ENCODE results near the gene ATMIN. TPM values are rescaled to one million over a fixed set of nuclear protein-coding genes. Genes with fewer than 3 reads are reported as not detected.

Gene ATMIN, protein sequence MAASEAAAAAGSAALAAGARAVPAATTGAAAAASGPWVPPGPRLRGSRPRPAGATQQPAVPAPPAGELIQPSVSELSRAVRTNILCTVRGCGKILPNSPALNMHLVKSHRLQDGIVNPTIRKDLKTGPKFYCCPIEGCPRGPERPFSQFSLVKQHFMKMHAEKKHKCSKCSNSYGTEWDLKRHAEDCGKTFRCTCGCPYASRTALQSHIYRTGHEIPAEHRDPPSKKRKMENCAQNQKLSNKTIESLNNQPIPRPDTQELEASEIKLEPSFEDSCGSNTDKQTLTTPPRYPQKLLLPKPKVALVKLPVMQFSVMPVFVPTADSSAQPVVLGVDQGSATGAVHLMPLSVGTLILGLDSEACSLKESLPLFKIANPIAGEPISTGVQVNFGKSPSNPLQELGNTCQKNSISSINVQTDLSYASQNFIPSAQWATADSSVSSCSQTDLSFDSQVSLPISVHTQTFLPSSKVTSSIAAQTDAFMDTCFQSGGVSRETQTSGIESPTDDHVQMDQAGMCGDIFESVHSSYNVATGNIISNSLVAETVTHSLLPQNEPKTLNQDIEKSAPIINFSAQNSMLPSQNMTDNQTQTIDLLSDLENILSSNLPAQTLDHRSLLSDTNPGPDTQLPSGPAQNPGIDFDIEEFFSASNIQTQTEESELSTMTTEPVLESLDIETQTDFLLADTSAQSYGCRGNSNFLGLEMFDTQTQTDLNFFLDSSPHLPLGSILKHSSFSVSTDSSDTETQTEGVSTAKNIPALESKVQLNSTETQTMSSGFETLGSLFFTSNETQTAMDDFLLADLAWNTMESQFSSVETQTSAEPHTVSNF
- polyA plus RNA-seq (ENCODE audit: insufficient read length): 28.2 TPM

DNA sequence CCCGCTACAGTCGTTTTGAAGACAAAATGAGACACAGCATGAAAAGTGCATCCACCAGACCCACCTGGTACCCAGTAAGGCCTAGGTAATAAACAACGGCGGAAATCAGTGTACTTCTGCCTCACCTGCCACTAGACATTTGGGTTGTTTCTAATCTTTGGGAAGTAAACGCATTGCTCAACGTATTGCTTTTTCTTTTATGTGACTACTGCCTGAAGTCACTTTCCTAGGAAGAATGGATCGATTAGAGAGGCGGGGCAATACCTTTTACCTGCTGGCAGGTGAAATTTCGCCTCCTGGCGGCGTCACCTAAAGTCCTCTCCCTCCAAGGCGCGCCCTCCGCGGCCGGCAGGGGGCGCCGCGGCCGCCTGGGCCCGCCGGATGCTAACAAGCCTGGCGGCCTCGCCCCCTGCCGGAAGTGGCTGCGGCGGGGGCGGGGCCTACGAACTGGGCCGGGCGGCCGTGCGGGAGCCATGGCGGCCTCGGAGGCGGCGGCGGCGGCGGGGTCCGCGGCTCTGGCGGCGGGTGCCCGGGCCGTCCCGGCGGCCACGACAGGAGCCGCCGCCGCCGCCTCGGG, at the start of gene ATMIN:
Gene ATMIN (plus strand): TSS at position 445 of the 577 bp plus-strand sequence. CDS start 29 bp downstream, at position 474.
- DNase-seq (ENCODE audit: low read depth): peak; percentile 53

DNA sequence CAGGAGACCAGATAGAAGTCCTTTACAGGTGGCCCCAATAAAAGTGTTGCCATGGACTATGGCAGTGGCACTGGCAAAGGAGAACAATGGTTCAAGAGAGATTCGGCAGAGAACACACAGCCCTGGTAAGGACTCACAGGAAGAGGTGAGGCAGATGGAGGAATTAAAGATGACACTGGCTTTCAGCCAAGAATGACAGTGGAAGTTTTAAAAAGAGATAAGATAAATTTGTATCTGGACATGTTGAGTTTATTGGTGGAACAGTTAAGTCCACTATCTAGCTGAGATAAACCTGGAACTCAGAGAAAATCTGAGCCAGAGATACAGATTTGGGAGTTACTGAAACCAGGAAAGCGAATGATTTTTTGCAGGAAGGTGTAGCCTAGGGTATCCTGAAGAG, 49.1 kb upstream of the ATMIN start:
- no peak for DNase-seq (ENCODE audit: low read depth)

DNA sequence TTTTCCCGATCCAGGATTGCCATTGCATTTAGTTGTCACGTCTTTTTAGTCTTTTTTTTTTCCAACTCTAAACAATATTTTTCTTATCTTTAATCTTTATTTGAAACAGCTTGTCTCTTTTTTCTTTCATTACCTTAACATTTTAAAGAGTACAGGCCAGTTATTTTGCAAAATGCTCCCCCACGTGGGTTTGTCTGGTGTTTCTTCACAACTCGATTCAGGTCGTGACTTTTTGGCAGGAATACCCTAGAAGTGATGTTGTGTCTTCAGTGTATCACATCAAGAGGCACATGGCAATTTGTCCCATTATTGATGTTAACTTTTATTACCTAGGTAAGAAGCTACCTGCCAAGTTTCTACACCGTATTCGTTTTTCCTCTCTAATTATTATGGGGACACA, 46.9 kb upstream of the ATMIN start:
- DNase-seq (ENCODE audit: low read depth): no peak

DNA sequence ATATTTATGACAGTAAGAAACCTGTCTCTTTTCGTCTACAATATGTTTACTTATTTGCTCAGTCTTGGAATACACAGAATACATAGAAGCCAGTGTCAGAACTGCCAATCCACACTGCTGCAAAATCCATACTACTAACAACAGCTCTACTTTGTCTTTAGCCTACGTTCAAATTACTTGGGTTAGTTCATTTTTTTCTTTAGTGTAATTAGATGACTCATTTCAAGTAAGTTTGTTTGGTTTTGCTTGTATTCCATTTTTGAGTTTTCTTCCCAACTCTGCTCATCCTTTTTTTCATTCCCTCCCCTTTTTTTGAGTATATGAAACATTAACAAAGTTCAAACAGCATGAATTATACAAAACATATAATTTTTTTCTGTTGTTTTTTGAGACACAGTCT, 45.8 kb upstream of the ATMIN start:
- no peak for DNase-seq (ENCODE audit: low read depth)

DNA sequence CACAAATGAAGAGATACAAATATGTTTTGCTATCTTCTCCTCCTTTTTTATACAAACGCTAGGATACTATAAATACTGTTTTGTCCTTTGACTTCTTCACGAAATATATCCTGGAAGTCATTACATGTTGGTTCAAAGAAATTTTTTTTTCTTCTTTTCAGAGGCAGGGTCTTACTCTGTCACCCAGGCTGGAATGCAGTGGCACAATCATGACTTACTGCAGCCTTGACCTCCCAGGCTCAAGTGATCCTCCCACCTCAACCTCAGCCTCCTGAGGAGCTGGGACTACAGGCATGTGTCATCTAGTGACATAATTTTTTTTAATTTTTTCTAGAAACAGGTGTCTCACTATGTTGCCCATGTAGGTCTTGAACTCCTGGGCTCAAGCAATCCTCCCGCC, 45.1 kb upstream of the ATMIN start:
- DNase-seq (ENCODE audit: low read depth): no peak

DNA sequence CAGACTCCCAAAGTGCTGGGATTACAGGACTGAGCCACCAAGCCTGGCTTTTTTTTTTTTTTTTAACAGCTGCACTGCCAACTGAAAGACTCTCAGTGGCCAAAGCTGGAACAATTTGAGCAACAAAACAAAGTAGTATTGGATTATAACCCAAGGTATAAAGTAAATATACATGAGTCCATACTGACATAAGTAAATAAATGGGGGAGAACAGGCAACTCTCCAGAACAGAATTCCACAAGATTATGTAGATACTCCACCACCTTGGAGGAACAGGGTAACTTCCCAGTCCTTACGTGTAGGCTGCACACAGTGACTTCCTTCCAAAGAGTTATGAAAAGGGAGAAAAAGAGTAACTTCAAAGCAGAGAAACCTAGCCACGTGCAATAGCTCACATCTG, 44.7 kb upstream of the ATMIN start:
- no peak for DNase-seq (ENCODE audit: low read depth)

DNA sequence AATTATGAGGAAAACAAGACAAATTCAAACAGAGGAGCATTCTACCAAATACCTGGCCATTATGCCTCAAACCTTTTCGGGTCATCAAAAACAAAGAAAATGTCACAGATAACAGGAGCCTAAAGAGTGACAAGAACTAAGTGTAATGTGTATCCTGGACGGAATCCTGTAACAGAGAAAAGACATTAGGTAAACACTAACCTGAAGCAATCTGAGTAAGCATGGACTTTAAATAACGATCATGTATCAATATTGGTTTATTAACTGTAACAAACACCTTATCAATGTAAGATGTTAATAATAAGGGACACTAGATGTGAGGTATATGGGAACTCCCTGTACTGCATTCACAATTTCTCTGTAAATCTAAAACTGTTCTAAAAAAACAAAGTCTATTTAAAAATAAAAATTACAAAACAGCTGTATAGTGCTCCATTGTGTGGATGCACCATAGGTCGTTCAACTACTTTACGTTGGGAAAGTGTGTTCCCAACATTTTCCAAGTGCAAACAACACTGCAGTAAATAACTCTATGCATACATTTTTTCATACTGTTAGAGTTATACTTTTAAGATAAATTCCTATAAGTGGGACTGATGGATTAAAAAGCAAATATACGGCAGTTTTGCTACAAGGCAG, 43.7 kb upstream of the ATMIN start:
- no peak for DNase-seq (ENCODE audit: low read depth)

DNA sequence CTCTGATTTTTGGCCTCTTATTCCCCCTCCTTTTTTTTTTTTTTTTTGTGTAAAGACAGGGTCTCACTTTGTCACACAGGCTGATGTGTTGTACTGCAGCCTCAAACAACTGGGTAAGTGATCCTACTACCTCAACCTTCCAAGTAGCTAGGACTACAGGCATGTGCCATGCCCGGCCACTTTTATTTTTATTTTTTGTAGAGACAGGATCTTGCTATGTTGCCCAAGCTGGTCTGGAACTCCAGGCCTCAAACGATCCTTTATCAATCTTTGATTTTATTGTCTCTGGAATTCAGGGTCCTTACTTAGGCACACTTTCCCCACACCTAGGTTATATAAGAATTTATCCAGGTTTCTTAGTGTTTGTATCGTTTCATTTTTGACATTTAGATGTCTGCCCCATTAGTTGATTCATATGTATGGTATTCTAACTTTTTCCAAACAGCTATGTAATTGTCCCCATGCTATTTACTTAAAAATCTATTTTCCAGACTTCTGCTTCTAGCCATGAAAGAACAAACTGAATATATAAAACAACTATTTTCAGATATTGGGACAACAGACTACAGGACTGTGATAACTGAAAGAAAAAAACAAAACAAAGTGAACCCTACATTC, 42.9 kb upstream of the ATMIN start:
- DNase-seq (ENCODE audit: low read depth): no peak

DNA sequence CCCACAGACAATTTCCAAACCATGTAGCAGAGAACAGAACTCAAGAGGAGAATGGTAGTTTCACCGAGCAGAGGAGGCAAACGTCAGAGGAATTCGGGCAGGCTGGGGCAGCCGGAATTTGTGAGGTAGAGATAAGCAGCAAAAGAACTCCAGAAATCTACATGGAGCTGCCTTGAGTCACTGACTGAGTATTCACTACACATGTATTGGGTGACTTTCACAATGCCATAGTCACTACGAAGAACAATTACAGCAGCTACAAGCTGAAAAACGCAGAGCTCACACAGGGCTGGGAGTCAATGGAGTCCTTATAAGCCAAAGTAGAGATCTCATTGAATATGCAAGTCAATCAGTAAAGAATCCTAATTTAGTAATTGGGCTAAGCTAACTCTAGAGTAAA, 42.3 kb upstream of the ATMIN start:
- no peak for DNase-seq (ENCODE audit: low read depth)

DNA sequence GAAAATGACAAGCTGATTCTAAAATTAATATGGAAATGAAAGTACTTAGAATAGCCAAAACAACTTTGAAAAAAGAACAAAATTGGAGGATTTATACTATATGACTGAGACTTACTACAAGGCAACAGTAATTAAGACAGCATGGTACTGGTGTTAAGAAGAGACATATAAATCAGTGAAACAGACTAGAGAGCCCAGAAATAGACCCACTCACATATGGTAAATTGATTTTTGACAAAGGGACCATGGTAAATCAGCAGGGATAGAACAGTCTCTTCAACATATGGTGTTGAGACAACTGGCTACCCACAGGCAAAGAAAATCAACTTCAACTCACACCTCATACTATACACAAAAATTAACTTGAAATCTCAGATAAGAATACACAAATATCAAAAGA, 41.8 kb upstream of the ATMIN start:
- DNase-seq (ENCODE audit: low read depth): no peak

DNA sequence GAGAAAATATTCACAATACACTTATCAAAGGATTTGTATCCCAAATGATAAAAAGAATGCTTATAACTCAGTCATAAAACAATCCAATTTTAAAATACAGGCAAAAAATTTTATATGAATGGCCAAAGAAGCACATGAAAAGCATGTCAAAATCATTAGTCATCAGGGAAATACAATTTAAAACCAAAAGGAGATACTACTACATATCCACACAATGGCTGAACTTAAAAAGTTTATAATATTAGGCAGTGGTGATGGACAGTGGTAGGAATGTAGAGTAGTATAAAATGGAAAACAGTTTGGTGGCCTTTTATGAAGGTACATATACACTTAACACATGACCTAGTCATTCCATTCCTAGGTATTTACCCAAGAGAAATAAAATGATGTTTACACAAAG, 41.2 kb upstream of the ATMIN start:
- DNase-seq (ENCODE audit: low read depth): no peak

DNA sequence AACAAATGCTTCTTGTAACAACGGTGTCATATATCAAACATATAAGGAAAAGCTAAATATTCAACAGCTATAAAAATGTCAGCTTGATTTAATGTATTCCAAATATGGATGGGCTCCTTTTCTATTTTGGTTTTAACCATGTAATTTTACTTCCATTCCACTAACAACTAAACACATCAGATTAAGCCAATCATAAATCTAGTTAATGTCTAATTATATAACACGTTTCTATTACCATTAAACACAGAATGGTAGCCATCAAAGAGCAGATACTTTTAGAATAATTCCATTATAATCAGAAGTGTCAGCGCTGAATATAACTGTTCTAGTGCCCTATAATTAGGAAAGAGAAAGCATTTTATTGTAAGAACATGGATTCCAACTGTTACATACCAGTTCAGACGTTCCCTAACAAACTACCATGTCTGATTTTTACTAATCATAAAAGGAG, 38.9 kb upstream of the ATMIN start:
- no peak for DNase-seq (ENCODE audit: low read depth)

DNA sequence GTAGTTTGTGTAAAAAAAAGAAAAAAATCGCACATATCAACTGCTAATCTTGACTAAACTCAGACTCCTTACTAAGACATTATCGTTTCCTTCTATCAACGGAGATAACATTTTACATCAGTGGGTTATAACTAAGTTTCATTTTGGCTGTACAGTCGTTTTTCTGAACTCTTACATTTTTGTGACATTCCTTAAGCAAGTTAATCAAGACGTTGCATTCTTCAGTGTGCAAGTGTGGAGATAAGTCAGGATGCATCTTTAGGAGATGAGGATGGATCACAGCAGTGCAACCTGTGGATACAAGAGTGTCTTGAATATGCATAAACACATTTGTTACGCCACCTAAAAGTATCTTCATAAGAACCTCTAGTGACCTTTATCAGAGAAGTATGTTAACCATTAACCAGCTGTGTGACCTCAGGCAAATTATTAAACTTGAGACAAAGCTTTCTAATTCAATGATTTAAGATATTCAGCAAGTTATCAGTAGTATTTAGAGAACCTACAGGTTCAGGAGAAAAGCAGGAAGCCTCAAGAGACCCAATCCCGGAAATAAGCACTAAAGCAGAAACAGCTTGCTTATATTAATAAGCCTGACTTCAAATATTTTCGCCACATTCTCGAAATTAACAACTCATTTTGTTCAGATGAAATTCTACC, 38.4 kb upstream of the ATMIN start:
- DNase-seq (ENCODE audit: low read depth): no peak

DNA sequence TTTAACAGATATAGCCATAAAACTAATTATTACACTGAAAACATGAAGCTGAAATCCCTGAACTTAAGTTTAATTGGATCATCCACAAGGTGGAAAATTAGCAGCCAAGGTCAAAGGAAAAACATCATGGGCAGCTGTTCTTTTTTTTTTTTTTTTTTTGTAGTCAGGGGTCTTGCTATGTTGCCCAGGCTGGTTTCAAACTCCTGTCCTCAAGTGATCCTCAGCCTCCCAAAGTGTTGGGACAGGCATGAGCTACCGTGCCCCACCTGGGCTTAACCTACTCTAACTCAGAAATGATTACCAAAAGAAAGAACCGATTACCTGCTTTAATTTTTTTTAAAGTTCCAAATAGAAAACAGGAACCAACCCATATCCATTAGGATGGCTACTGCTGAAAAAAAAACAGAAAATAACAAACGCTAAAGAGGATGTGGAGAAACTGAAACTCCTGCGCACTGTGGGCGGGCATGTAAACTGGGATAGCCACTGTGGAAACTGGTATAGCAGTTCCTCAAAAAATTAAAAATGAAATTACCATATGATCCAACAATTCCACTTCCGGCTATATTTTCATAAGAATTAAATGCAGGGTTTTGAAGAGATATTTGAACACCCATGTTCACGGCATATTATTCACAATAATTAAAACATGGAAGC, 37.5 kb upstream of the ATMIN start:
- DNase-seq (ENCODE audit: low read depth): no peak

DNA sequence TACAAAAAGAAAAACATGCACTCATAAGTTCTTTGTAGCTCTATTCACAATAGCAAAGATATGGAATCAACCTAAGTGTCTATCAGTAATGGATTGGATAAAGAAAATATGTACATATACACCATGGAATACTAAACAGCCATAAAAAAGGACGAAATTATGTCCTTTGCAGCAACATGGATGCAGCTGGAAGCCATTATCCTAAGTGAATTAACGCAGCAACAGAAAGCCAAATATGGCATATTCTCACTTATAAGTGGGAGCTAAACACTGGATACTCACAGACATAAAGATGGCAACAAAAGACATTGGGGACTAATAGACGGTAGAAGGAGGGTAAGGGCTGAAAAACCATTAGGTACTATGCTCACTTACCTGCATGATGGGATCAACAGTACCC, 34.8 kb upstream of the ATMIN start:
- no peak for DNase-seq (ENCODE audit: low read depth)

DNA sequence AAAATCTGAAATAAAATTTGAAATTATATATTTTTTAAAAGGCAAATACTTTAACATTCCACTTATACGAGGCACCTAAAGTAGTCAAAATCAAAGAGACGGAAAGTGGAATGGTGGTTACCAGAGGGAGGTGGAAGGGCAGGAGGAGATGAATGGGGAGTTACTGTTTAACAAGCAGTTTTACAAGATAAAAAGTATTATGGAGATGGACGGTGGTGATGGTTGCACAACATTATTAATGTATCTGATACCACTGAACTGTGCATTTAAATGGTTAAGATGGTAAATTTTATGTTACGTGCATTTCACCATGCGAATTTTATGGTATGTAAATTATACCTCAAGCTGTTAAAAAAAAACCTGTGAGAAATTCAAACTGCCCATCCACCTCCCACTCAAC, 34.3 kb upstream of the ATMIN start:
- DNase-seq (ENCODE audit: low read depth): no peak

DNA sequence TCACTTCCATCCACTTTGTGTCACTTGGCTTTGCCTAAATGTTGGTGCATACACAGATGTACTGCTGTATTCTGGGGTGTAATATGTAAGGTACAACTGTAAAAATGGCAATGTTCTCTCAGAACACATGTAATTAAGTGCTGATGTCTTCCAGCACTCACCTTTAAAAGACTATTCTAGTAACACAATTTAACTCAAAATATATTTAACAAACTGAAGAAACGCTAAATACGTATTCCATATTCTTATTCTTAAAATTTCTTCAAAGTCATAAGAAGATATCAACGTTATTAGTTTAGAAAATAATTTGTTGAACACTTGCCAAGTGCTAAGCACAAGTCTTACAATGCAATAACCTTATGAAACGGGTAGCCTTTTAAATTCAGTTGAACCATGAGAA, 32.6 kb upstream of the ATMIN start:
- no peak for DNase-seq (ENCODE audit: low read depth)

DNA sequence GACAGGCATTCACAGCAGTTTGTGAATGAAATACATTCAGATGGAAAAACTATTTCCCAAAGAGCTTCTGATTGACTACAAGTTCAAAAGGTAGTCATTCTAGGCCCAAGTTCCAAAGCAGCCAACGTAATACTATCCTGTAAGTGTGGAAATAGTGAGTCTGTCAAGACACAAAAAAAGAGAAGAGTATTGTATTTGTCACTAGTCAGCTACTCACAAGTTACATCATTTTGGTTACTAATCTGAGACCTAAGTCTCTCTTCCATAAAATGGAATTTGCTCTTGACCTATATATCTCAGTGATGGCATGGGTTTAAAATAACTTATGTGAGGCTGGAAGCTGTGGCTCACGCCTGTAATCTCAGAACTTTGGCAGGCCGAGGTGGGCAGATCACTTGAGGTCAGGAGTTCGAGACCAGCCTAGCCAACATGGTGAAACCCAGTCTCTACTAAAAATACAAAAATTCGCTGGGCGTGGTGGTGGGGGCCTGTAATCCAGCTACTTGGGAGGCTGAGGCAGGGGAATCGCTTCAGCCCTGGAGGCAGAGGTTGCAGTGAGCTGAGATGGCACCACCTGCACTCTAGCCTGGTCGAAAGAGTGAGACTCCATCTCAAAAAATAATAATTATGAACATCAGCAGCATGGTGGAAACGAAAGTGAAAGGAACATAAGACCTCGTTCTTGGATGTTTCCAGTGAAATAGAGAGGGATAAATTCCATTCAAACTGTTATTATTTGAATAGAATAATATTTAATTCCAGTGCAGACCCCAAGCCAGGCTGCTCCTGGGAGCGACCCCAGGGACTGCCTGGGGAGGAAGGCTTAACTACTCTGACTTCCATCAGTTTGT, 31.8 kb upstream of the ATMIN start:
- no peak for DNase-seq (ENCODE audit: low read depth)

DNA sequence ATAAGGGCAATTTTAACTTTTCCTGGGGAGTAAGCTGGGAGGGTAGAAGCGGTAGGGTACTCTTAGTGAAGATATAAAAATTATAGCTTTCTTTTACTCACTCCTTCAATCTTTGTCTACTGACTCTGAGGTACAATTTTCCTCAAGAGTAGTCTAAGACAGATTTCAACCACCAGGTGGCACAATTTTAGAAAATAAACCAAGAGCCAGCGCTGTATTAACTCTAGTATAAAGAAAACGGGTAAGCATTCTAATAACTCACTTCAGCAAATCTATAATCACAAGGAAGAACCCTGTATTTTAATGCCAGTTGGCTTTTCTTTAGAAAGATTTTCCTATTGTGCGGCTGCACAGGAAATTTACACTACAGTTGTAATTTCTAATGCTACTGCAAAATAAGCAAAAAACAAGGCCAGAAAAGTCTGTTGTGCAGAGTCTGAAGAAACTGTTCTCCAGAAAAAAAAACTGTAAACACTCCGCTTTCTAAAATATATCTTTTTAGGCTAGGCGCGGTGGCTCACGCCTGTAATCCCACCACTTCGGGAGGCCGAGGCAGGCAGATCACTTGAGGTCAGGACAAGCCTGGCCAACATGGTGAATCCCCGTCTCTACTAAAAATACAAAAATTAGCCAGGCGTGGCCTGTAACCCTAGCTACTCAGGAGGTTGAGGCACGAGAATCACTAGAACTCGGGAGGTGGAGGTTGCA, 30.8 kb upstream of the ATMIN start:
- peak; percentile 47 for DNase-seq (ENCODE audit: low read depth)
